Measurements from ENCODE around the gene USP30. TPM values are rescaled to one million over a fixed set of nuclear protein-coding genes. Genes with fewer than 3 reads are reported as not detected.

USP30 gene
- total RNA-seq, 1 experiment from 2014 or later = 12.4 TPM

GRCh38 chr12:109121346-109121880 lies 69.0 kb downstream of the USP30 start:
- Histone ChIP-seq H3K36me3 (ENCODE audit: insufficient read depth, low read length, poor library complexity, severe bottlenecking) (no peaks in the 10 kb centered on the region), H3K27me3 (replicated peaks; ENCODE audit: insufficient read depth, low read depth, low read length, poor library complexity) (no peaks in the 10 kb centered on the region), H3K9me3 (ENCODE audit: low read depth, low read length, poor library complexity, severe bottlenecking) (no peaks in the 10 kb centered on the region), H3K4me3 (ENCODE audit: low read depth, low read length, poor library complexity, severe bottlenecking) (no peak overlapping the region), H3K4me1 (ENCODE audit: insufficient read depth, low read length, poor library complexity, severe bottlenecking) (no peaks in the 10 kb centered on the region), H3K27ac (ENCODE audit: low read depth, low read length, poor library complexity, severe bottlenecking) (no peak overlapping the region)
- ChIA-PET POLR2A (ENCODE audit: low non-redundant PET) (no interaction called here), CTCF (no interaction called here)
- no peak for DNase-seq (ENCODE audit: low spot score)
- intact Hi-C loops (cut with micrococcal nuclease; ENCODE audit: unreplicated experiment) = no loop called here
- no TSS peak for BruUV-seq (replicated peaks)
- TF ChIP-seq CTCF (conservative IDR thresholded peaks at IDR 0.05; ENCODE audit: low read depth, low read length) = no peak
- no peak for TF ChIP-seq EZH2 (IDR thresholded peaks at IDR 0.05; ENCODE audit: borderline replicate concordance, low read depth, low read length, poor library complexity, severe bottlenecking)

DNA sequence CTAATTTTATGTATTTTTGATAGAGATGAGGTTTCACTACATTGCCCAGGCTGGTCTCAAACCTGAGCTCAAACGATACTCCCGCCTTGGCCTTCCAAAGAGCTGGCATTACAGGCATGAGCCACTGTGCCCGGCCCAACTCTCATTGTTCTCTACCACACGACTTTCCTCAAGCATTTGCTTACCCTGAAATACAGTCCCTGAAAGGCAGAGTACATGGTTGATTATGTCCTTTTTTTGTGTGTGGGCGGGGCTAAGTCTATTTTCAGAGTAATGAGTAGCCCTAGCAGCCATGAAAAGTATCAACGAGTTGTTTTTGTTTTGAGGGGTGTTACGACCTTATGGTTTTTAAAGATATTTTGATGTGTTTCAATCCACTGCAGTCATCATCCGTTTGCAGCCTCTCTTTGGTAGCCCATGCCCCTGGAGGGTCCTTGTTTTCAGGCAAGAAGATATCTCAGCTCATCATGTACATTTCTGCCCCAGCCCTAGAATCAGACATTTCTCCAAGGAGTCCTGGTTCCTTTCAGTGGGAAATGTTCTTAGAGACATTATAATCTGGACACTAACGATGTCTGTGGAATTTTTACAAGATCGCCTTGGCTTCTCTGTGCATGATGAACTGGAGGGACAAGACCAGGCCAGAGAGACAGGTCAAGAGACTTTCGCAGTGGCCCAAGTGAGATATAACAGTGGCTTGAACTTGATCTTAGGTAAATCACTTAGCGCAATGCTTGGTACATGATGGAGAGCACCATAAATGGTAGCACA lies 72.7 kb downstream of the USP30 start:
- BruUV-seq (replicated peaks) = no TSS peak
- no peaks in the 10 kb centered on the region for H3K27me3 ChIP-seq (replicated peaks; ENCODE audit: insufficient read depth, low read depth, low read length, poor library complexity)
- no peak overlapping the region for H3K4me3 ChIP-seq (ENCODE audit: low read depth, low read length, poor library complexity, severe bottlenecking)
- TF ChIP-seq CTCF (conservative IDR thresholded peaks at IDR 0.05; ENCODE audit: low read depth, low read length) = no peak
- TF ChIP-seq EZH2 (IDR thresholded peaks at IDR 0.05; ENCODE audit: borderline replicate concordance, low read depth, low read length, poor library complexity, severe bottlenecking) = no peak
- no peak for DNase-seq (ENCODE audit: low spot score)
- ChIA-PET CTCF (no interaction called here), POLR2A (ENCODE audit: low non-redundant PET) (no interaction called here)
- H3K36me3 ChIP-seq (ENCODE audit: insufficient read depth, low read length, poor library complexity, severe bottlenecking) = no peaks in the 10 kb centered on the region
- H3K27ac ChIP-seq (ENCODE audit: low read depth, low read length, poor library complexity, severe bottlenecking) = no peak overlapping the region
- no peaks in the 10 kb centered on the region for H3K4me1 ChIP-seq (ENCODE audit: insufficient read depth, low read length, poor library complexity, severe bottlenecking)
- intact Hi-C loops (cut with micrococcal nuclease; ENCODE audit: unreplicated experiment) = no loop called here
- no peaks in the 10 kb centered on the region for H3K9me3 ChIP-seq (ENCODE audit: low read depth, low read length, poor library complexity, severe bottlenecking)

- no TSS peak for BruUV-seq (replicated peaks)
- H3K4me1 ChIP-seq (ENCODE audit: insufficient read depth, low read length, poor library complexity, severe bottlenecking) = no peaks in the 10 kb centered on the region
- POLR2A ChIA-PET (ENCODE audit: low non-redundant PET) = no interaction called here
Observed at GRCh38 chr12:109125791-109126190, 73.4 kb downstream of the USP30 start.

More at GRCh38 chr12:109125791-109126190, 73.4 kb downstream of the USP30 start:
- no peak overlapping the region for H3K27ac ChIP-seq (ENCODE audit: low read depth, low read length, poor library complexity, severe bottlenecking)
- TF ChIP-seq EZH2 (IDR thresholded peaks at IDR 0.05; ENCODE audit: borderline replicate concordance, low read depth, low read length, poor library complexity, severe bottlenecking) = no peak
- no peak for TF ChIP-seq CTCF (conservative IDR thresholded peaks at IDR 0.05; ENCODE audit: low read depth, low read length)
- intact Hi-C loops (cut with micrococcal nuclease; ENCODE audit: unreplicated experiment) = no loop called here
- CTCF ChIA-PET = no interaction called here
- no peak overlapping the region for H3K4me3 ChIP-seq (ENCODE audit: low read depth, low read length, poor library complexity, severe bottlenecking)
- H3K27me3 ChIP-seq (replicated peaks; ENCODE audit: insufficient read depth, low read depth, low read length, poor library complexity) = no peaks in the 10 kb centered on the region
- no peaks in the 10 kb centered on the region for H3K36me3 ChIP-seq (ENCODE audit: insufficient read depth, low read length, poor library complexity, severe bottlenecking)
- DNase-seq (ENCODE audit: low spot score) = no peak
- no peaks in the 10 kb centered on the region for H3K9me3 ChIP-seq (ENCODE audit: low read depth, low read length, poor library complexity, severe bottlenecking)

Data from A673 (cell line).